GM18507 (cell line): ENCODE data around the gene KCNG2.
A peak's percentile ranks its signal among the peaks of the same experiment; 100 is the strongest.

Experiments used
- DNase-seq: peaks from one replicate; pipeline ENCODE4 v3.0.0; 2011; ENCODE audit warnings: low read depth; ENCODE audit not compliant: insufficient read length; ENCODE audit errors: extremely low spot score
- FAIRE-seq: peaks from 2 replicates; lab custom pipeline; 2011; peaks lifted over from hg19 to GRCh38; lab: Jason Lieb, UNC

The KCNG2 gene

GRCh38 chr18:79927607-79928562 lies 130.1 kb downstream of the KCNG2 start:
- FAIRE-seq: no peak
- no peak for DNase-seq

DNA sequence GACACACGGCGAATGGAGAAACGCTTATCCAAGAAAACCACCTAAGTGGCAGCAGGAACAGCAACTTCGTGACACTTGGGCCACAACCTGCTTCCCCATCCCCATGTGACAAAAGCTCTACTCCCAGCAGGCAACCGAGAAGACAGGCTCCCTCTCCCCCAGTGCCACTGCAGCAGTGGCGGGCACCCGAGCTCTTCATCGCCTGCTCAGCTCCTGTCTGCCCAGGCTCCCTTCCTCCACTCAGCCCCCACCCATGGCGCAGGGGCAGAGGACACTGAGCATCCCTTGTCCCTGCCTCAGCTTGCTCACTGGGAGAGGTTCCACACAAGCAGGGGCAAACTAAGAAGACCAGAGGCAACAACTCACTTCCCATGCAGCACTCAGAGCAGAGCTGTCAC lies 130.8 kb downstream of the KCNG2 start:
- FAIRE-seq (no peak), DNase-seq (no peak)

GRCh38 chr18:79930020-79930642 lies 132.4 kb downstream of the KCNG2 start:
- no peak for DNase-seq
- FAIRE-seq: peak; percentile 12

- no peak for DNase-seq
- FAIRE-seq: no peak
Measured at GRCh38 chr18:79931475-79931874, 133.7 kb downstream of the KCNG2 start.

GRCh38 chr18:79932907-79933306 lies 135.2 kb downstream of the KCNG2 start:
- DNase-seq (no peak), FAIRE-seq (no peak)

DNA sequence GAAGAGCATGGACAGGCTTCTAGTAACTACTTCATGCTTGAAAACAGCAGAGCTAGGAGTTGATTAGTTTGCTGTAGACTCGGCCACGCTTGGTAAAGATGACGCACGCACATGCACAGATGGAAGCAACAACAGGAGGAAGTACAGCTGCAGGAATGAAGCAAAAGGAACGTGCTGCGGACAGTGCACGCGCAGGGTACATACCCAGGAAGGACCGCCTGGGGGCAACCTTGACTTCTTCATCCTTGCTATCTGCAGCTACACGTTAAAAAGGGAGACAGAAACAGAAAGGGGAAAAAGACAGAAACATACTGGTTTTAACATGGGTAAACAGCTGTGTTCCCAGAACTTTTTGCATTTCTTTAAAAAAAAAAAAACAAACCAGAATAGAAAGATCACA lies 136.0 kb downstream of the KCNG2 start:
- DNase-seq: no peak
- no peak for FAIRE-seq

- no peak for FAIRE-seq
- no peak for DNase-seq
Measured at GRCh38 chr18:79934311-79935097, 136.8 kb downstream of the KCNG2 start.

DNA sequence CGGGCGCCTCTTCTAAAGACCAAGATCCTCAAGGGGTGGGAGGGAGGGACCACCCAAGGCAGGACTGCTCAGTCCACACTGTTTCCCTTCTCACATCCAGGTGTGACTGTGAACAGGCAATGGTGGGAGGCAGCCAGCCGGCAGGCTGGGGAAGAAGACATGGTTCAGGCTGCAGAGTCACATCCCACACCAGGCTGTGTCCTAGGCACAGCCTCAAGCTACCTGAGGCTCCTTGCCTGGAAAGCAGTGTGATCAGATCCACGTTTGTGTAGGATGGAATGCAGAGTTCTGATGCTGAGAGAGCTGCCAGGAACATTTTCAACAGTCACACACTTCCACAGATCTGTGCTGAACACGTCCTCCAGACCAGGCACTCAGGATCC lies 137.4 kb downstream of the KCNG2 start:
- DNase-seq (no peak), FAIRE-seq (no peak)

DNA sequence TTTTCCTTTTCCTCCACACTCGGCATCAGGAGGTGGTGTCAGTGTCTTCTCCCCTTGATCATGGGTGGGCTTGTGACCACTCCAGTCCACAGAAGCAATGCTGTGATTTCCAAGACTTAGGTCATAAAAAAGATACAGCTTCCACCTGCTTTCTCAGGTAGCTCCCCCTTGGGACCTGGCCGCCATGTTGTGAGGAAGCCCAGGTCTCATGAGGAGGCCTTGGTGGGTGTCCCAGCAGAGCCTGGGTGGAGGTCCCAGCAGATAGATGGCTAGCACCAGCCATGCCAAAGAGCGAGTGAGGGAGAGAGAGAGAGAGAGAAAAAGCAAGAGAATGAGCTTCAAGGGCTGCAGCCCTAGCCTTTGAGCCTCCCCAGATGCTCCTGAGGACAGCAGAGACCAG lies 137.8 kb downstream of the KCNG2 start:
- DNase-seq (no peak), FAIRE-seq (no peak)

DNA sequence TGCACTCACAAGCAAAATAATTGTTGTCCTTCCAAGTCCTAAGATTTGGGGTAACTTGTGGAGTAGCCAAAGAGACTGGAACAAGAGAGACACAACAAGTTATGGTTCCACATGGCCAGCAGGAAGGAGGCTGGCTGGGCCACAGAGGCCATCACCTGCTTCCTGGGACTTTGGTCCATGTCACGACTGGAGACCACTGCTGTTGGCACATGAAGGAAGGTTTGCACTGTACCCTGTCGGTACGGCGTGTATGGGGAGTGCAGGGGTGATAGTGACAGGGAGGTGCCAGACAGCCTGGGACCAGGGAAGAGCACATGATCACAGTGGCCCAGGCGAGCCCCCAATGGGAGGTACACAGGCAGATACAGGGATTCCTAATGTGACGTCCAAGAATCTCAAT lies 138.2 kb downstream of the KCNG2 start:
- DNase-seq (no peak), FAIRE-seq (no peak)

- DNase-seq: no peak
- no peak for FAIRE-seq
Measured at GRCh38 chr18:79936641-79937040, 138.9 kb downstream of the KCNG2 start.

GRCh38 chr18:79937103-79937860 lies 139.5 kb downstream of the KCNG2 start:
- FAIRE-seq (no peak), DNase-seq (no peak)

GRCh38 chr18:79938196-79938595 lies 140.5 kb downstream of the KCNG2 start:
- DNase-seq: no peak
- no peak for FAIRE-seq

DNA sequence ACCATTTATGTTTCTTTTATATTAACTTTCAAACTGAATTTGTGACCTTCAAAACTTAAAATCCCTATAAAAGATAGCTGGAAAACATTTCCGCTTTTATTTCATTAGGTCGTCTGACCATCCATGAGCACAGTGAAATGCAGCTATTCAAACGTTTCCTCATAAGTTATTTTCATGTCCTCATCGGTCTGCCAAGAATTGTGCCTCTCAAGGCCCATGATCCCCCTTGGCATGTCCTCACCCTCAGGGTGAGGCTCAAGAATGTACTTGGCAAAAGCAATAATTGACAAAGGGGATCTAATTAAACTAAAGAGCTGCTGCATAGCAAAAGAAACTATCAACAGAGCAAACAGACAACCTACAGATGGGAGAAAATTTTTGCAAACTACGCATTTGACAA lies 141.4 kb downstream of the KCNG2 start:
- no peak for DNase-seq
- no peak for FAIRE-seq

DNA sequence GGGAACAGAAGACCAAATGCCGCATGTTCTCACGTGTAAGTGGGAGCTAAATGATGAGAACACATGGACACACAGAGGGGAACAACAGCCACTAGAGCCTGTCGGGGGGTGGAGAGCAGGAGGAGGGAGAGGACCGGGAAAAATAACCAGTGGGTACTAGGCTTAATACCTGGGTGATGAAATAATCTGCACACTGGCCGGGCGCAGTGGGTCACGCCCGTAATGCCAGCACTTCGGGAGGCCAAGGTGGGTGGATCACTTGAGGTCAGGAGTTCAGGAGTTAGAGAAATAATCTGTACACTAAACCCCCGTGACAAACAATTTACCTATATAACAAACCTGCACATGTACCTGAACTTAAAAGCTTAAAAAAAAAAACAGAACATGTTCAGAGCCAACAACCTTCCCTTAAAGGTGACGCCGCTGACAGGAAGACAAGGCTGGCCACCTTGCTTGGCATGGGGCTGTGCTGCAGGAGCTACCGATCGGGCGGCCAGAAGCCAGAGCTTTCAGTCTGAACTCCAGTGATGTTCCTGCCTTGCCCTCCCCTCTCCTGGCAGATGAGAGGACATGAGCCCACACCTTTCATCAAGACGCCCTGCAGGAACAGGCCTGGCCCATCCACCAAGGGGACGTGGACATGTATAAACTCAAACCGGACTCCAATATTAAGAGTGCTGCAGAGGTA lies 142.5 kb downstream of the KCNG2 start:
- DNase-seq (no peak), FAIRE-seq (no peak)

DNA sequence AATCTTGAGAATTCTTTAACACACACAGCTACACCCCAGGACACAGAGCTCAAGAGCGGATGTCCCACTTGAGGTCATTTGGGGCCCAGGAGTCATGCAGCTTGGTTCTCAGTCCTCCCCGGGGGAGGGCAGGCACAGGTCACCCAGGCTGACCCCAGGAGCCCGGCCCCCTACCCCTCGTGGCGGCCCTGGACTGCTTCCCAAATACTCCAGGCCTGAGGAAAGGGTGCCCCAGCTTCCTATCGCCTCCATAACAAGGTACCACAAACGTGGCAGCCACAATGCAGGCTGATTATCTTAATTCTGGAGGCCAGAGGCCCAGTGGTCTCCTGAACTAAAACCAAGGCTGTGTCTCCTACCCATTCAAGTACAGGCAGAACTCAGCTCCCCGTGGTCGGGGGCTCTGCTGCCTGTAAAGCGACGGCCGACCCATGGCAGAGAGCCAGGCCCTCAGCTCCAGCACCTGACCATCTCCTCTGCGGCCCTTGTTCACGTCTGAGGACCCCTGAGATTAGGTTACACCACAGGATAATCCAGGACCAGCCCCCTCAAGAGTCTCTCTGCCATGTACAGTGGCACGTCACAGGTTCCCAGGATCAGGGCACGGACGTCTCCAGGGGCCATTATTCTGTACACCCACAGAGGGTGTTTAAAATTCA lies 143.2 kb downstream of the KCNG2 start:
- no peak for FAIRE-seq
- no peak for DNase-seq

- DNase-seq (no peak), FAIRE-seq (no peak)
Measured at GRCh38 chr18:79941473-79942119, 143.9 kb downstream of the KCNG2 start.

GRCh38 chr18:79942211-79942610 lies 144.5 kb downstream of the KCNG2 start:
- FAIRE-seq (no peak), DNase-seq (no peak)
